WERI-Rb-1 (cell line): ENCODE results near the gene KCNH8.
"Not testable (repeated sequence)": the region's sequence is repeated elsewhere in the genome, so short reads cannot be mapped to it uniquely, and the experiment has no call there.

Experiments used
- DNase-seq: peaks from one replicate; pipeline ENCODE4 v3.0.0-alpha.2; 2020
- H3K27ac ChIP-seq: fragments of 250-450 bp; sonication (Bioruptor Pico); 2 replicates; pipeline ENCODE4 v1.5.1; 2020; ENCODE audit warnings: mild to moderate bottlenecking, moderate library complexity
- H3K27me3 ChIP-seq: fragments of 250-450 bp; sonication (Bioruptor Pico); 2 replicates; pipeline ENCODE4 v1.5.1; 2021; ENCODE audit warnings: mild to moderate bottlenecking, low read depth, moderate library complexity; ENCODE audit not compliant: insufficient read depth, severe bottlenecking
- H3K36me3 ChIP-seq: fragments of 250-450 bp; sonication (Bioruptor Pico); 2 replicates; pipeline ENCODE4 v1.5.1; 2020; ENCODE audit warnings: mild to moderate bottlenecking, moderate library complexity
- H3K4me3 ChIP-seq: 2 replicates; pipeline ENCODE4 v1.5.1; 2011; ENCODE audit warnings: low read depth, mild to moderate bottlenecking, control low read depth, low read length
- H3K9me3 ChIP-seq: fragments of 250-450 bp; sonication (Bioruptor Pico); 2 replicates; pipeline ENCODE4 v1.5.1; 2021; ENCODE audit warnings: mild to moderate bottlenecking, moderate library complexity; ENCODE audit not compliant: severe bottlenecking
- CTCF ChIP-seq: IDR thresholded peaks from 2 replicates; pipeline ENCODE4 v1.5.1; 2011; ENCODE audit warnings: low read depth, mild to moderate bottlenecking, control low read depth, inconsistent platforms, low read length

The KCNH8 gene

GRCh38 chr3:19226479-19226878 is 78.2 kb downstream of the KCNH8 start:
- H3K27me3 ChIP-seq = no peaks in the 10 kb centered on the region
- no peak overlapping the region for H3K4me3 ChIP-seq
- H3K27ac ChIP-seq = no peak overlapping the region
- no peak for TF ChIP-seq CTCF
- no peak for DNase-seq
- no peaks in the 10 kb centered on the region for H3K36me3 ChIP-seq
- H3K9me3 ChIP-seq = no peaks in the 10 kb centered on the region

GRCh38 chr3:19228167-19228566 is 79.9 kb downstream of the KCNH8 start:
- DNase-seq = no peak
- no peaks in the 10 kb centered on the region for H3K36me3 ChIP-seq
- H3K27ac ChIP-seq = no peak overlapping the region
- H3K9me3 ChIP-seq = no peaks in the 10 kb centered on the region
- no peak for TF ChIP-seq CTCF
- H3K4me3 ChIP-seq = no peak overlapping the region
- no peaks in the 10 kb centered on the region for H3K27me3 ChIP-seq

- TF ChIP-seq CTCF = no peak
- DNase-seq = no peak
- Histone ChIP-seq H3K9me3 (no peaks in the 10 kb centered on the region), H3K27ac (no peak overlapping the region), H3K4me3 (no peak overlapping the region), H3K27me3 (no peaks in the 10 kb centered on the region), H3K36me3 (no peaks in the 10 kb centered on the region)
These were observed 80.8 kb downstream of the KCNH8 start for GRCh38 chr3:19229086-19229485.

- not testable (repeated sequence) for H3K36me3 ChIP-seq, H3K4me3 ChIP-seq, DNase-seq, H3K9me3 ChIP-seq, H3K27ac ChIP-seq, H3K27me3 ChIP-seq
These were observed 81.6 kb downstream of the KCNH8 start for GRCh38 chr3:19229881-19230280.

GRCh38 chr3:19231792-19232461 is 83.6 kb downstream of the KCNH8 start:
- no peaks in the 10 kb centered on the region for H3K9me3 ChIP-seq
- no peak for DNase-seq
- no peaks in the 10 kb centered on the region for H3K27me3 ChIP-seq
- no peaks in the 10 kb centered on the region for H3K36me3 ChIP-seq
- no peak for TF ChIP-seq CTCF
- H3K27ac ChIP-seq = no peak overlapping the region
- no peak overlapping the region for H3K4me3 ChIP-seq

- no peak for DNase-seq
- Histone ChIP-seq H3K27ac (no peak overlapping the region), H3K27me3 (no peaks in the 10 kb centered on the region)
These were observed 84.3 kb downstream of the KCNH8 start for GRCh38 chr3:19232566-19232965.

GRCh38 chr3:19233882-19234784 is 85.8 kb downstream of the KCNH8 start:
- not testable (repeated sequence) for DNase-seq, H3K9me3 ChIP-seq, H3K36me3 ChIP-seq

More at GRCh38 chr3:19232566-19232965, 84.3 kb downstream of the KCNH8 start:
- Histone ChIP-seq H3K9me3 (no peaks in the 10 kb centered on the region), H3K36me3 (no peaks in the 10 kb centered on the region), H3K4me3 (no peak overlapping the region)
- TF ChIP-seq CTCF = no peak

More at GRCh38 chr3:19233882-19234784, 85.8 kb downstream of the KCNH8 start:
- not testable (repeated sequence) for H3K27ac ChIP-seq, H3K27me3 ChIP-seq, H3K4me3 ChIP-seq
